ENCODE data around the gene EMSY. TPM values are rescaled to one million over a fixed set of nuclear protein-coding genes. Genes with fewer than 3 reads are reported as not detected.
"Not testable (repeated sequence)": the region's sequence is repeated elsewhere in the genome, so short reads cannot be mapped to it uniquely, and the experiment has no call there.

EMSY gene
- total and polyA plus RNA-seq, 8 donors: 18.2 to 43.9 (median 36.9) TPM

DNA sequence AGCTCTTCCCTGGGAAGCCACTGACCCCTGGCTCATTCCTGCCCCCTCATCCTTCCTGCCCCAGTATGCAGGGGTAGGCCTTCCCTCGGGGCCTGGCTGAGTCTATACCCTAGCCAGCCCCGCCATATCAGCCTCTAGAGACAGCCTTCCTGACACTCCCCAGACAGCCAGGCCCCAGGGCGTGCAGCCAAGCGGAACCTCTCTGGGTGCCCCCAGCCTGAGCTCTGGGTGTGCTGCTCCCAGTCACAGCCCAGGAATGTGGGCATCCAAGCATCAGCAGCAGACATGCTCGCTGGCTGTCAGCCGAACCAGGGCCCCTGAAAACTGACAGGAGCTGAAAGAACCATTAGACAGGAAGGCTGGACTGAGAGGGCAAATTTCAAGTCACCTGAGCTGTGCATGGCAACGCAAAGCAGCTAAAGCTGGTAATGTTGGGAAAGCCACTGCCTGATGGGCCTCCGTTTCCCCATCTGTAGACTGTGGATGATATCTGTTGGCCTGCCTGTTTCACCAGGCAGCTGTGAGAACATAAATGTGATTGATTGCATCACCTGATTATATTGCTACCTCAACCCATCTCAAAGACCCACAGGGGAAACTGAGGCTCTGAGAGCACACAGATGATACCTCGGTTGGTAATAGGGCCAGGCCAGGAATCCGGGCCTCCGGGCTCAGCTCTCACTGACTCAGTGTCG, 132.6 kb downstream of the EMSY start:
- Histone ChIP-seq H3K4me1 (peaks cover 0 to 5% of the 10 kb centered on the region in 2 donors), H3K27ac (peak overlapping the region; percentile 55 to 61), H3K4me3 (no peak overlapping the region), H3K27me3 (no peaks in the 10 kb centered on the region), H3K9me3 (no peaks in the 10 kb centered on the region), H3K36me3 (no peaks in the 10 kb centered on the region)
- no peak for ATAC-seq
- TF ChIP-seq, protein P1, sequence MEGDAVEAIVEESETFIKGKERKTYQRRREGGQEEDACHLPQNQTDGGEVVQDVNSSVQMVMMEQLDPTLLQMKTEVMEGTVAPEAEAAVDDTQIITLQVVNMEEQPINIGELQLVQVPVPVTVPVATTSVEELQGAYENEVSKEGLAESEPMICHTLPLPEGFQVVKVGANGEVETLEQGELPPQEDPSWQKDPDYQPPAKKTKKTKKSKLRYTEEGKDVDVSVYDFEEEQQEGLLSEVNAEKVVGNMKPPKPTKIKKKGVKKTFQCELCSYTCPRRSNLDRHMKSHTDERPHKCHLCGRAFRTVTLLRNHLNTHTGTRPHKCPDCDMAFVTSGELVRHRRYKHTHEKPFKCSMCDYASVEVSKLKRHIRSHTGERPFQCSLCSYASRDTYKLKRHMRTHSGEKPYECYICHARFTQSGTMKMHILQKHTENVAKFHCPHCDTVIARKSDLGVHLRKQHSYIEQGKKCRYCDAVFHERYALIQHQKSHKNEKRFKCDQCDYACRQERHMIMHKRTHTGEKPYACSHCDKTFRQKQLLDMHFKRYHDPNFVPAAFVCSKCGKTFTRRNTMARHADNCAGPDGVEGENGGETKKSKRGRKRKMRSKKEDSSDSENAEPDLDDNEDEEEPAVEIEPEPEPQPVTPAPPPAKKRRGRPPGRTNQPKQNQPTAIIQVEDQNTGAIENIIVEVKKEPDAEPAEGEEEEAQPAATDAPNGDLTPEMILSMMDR (IDR thresholded peaks at IDR 0.05): no peak
- intact Hi-C loops (cut with DNase I): no loop called here
- peak in 1 of 4 donors; percentile 72 for DNase-seq

GRCh38 chr11:76577921-76578653, 133.3 kb downstream of the EMSY start:
- Histone ChIP-seq H3K27ac (peak overlapping the region; percentile 55 to 61), H3K27me3 (no peaks in the 10 kb centered on the region), H3K4me1 (peaks cover 0 to 5% of the 10 kb centered on the region in 2 donors), H3K36me3 (no peaks in the 10 kb centered on the region), H3K9me3 (no peaks in the 10 kb centered on the region), H3K4me3 (no peak overlapping the region)
- TF ChIP-seq, protein P1 (IDR thresholded peaks at IDR 0.05): no peak
- intact Hi-C loops (cut with DNase I): no loop called here
- no peak for ATAC-seq
- DNase-seq: no peak

DNA sequence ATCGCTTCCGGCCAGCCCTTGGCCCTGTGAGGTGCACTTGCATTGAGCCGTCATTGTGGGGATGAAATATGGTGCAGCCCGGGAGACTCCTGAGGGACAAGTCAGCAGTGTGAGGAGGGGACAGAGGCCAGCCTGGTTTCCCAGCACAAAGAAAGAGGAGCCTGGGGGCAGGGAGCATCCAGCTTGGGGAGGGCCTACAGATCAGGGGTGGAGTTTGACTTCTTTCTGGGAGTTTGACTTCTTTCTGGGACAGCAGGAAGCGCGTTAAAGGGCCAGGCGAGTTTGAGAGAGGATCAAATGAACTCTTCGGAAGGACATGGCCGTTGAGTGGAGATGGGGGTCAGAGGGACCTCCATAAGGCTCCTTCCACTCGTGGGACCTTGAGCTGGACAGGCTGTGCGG, 133.8 kb downstream of the EMSY start:
- ATAC-seq (peak; percentile 73), DNase-seq (peak in 2 of 4 donors; percentile 58 to 63)
- no peaks in the 10 kb centered on the region for H3K36me3 ChIP-seq
- no peaks in the 10 kb centered on the region for H3K27me3 ChIP-seq
- H3K4me3 ChIP-seq: no peak overlapping the region
- intact Hi-C loops (cut with DNase I): no loop called here
- peaks cover 0 to 5% of the 10 kb centered on the region in 2 donors for H3K4me1 ChIP-seq
- peak overlapping the region; percentile 61 to 78 for H3K27ac ChIP-seq
- TF ChIP-seq, protein P1 (IDR thresholded peaks at IDR 0.05): no peak
- no peaks in the 10 kb centered on the region for H3K9me3 ChIP-seq

- ATAC-seq: peak; percentile 70
- Histone ChIP-seq H3K27ac (peak overlapping the region; percentile 61 to 78), H3K9me3 (no peaks in the 10 kb centered on the region), H3K4me3 (no peak overlapping the region), H3K4me1 (peaks cover 0 to 5% of the 10 kb centered on the region in 2 donors), H3K36me3 (no peaks in the 10 kb centered on the region), H3K27me3 (no peaks in the 10 kb centered on the region)
- intact Hi-C loops (cut with DNase I): no loop called here
- DNase-seq: peak in 1 of 4 donors; percentile 52
- TF ChIP-seq, protein P1 (IDR thresholded peaks at IDR 0.05): no peak
Observed at GRCh38 chr11:76579056-76579751, 134.4 kb downstream of the EMSY start.

GRCh38 chr11:76579752-76580151, 134.9 kb downstream of the EMSY start:
- TF ChIP-seq, protein P1 (IDR thresholded peaks at IDR 0.05): no peak
- no peak for ATAC-seq
- peaks cover 0 to 5% of the 10 kb centered on the region in 2 donors for H3K4me1 ChIP-seq
- no peaks in the 10 kb centered on the region for H3K36me3 ChIP-seq
- peak overlapping the region; percentile 61 to 78 for H3K27ac ChIP-seq
- no peak overlapping the region for H3K4me3 ChIP-seq
- intact Hi-C loops (cut with DNase I): no loop called here
- no peaks in the 10 kb centered on the region for H3K27me3 ChIP-seq
- DNase-seq: no peak
- no peaks in the 10 kb centered on the region for H3K9me3 ChIP-seq

DNA sequence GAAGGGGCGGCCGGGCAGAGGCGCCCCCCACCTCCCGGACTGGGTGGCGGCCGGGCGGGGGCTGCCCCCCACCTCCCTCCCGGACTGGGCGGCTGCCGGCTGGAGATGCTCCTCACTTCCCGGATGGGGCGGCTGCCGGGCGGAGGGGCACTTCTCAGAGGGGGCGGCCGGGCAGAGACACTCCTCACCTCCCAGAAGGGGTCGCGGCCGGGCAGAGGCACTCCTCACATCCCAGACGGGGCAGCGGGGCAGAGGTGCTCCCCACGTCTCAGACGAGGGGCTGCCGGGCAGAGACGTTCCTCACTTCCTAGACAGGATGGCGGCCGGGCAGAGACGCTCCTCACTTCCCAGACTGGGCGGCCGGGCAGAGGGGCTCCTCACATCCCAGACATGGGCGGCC, 137.7 kb downstream of the EMSY start:
- intact Hi-C loops (cut with DNase I); H3K4me1 ChIP-seq; DNase-seq; H3K36me3 ChIP-seq; H3K27me3 ChIP-seq; H3K4me3 ChIP-seq; H3K9me3 ChIP-seq; H3K27ac ChIP-seq; ATAC-seq: not testable (repeated sequence)

Data from left lung (tissue), 10 donors.